B cell (primary cell): ENCODE data around the gene PTPRF. TPM values are rescaled to one million over a fixed set of nuclear protein-coding genes. Genes with fewer than 3 reads are reported as not detected.

Experiments used
- ATAC-seq: fragments of 200-7000 bp; cut with Tn5 transposase; one replicate; pipeline ENCODE4 v1.10.0; 2021; ENCODE audit warnings: low read depth, mild to moderate bottlenecking, moderate number of reproducible peaks, moderate library complexity
- CTCF ChIA-PET: fragments of 350-600 bp; sonication (Branson Sonifier 250); formaldehyde crosslinking; loops from one replicate; lab custom pipeline; 2021; ENCODE audit warnings: antibody characterized with exemption, inconsistent platforms; lab: Charles Lee
- POLR2A ChIA-PET: fragments of 350-600 bp; sonication (Branson Sonifier 250); formaldehyde crosslinking; loops from one replicate; lab custom pipeline; 2021; ENCODE audit warnings: antibody characterized with exemption; lab: Charles Lee
- DNase-seq: peaks from one replicate; pipeline ENCODE4 v3.0.0; 2013
- H2AFZ ChIP-seq: 2 replicates; pipeline ENCODE4 v1.6.1; 2012; ENCODE audit warnings: mild to moderate bottlenecking, low read depth, low read length; ENCODE audit not compliant: insufficient read depth, poor library complexity, severe bottlenecking
- H3K27ac ChIP-seq, 2 donors: 1 replicate in 1 of 2; 2 replicates in 1 of 2; pipeline ENCODE4 v1.5.1; 2012 to 2013; ENCODE audit warnings: low read length in 2 of 2, mild to moderate bottlenecking in 2 of 2, moderate library complexity in 1 of 2
- H3K27me3 ChIP-seq, 4 experiments: fragments of 200-600 bp in 1 of 4; sonication (generic) in 1 of 4; replicated peaks in 1 of 4; 1 replicate in 2 of 4; 2 replicates in 2 of 4; pipeline versions ENCODE4 v1.6.1 to v1.7.0; 2013 to 2016; ENCODE audit warnings: low read length in 3 of 4, mild to moderate bottlenecking in 2 of 4, mixed read lengths in 1 of 4, moderate library complexity in 1 of 4; ENCODE audit not compliant: insufficient read depth in 4 of 4, control insufficient read depth in 3 of 4; ENCODE audit errors: control extremely low read depth in 1 of 4
- H3K36me3 ChIP-seq, 2 experiments: replicated peaks in 1 of 2; 1 replicate in 1 of 2; 2 replicates in 1 of 2; pipeline versions ENCODE4 v1.6.1 to v1.7.1; 2013; ENCODE audit warnings: low read length in 1 of 2; ENCODE audit not compliant: insufficient read depth in 2 of 2, control insufficient read depth in 1 of 2; ENCODE audit errors: control extremely low read depth in 1 of 2, extremely low read depth in 1 of 2
- H3K4me1 ChIP-seq, 2 donors: fragments of 200-600 bp in 1 of 2; sonication (generic) in 1 of 2; 1 replicate in 1 of 2; 2 replicates in 1 of 2; pipeline versions ENCODE4 v1.5.1 to v1.6.1; 2013 to 2017; ENCODE audit warnings: low read length in 2 of 2; ENCODE audit not compliant: control insufficient read depth in 2 of 2, insufficient read depth in 2 of 2
- H3K4me2 ChIP-seq: replicated peaks from 2 replicates; pipeline ENCODE3; 2012; ENCODE audit warnings: mild to moderate bottlenecking, low read depth, low read length; ENCODE audit not compliant: poor library complexity, severe bottlenecking
- H3K4me3 ChIP-seq, 5 experiments: fragments of 200-600 bp in 1 of 5; sonication (generic) in 1 of 5; 1 replicate in 3 of 5; 2 replicates in 2 of 5; pipeline versions ENCODE4 v1.5.1 to v1.7.0; 2011 to 2016; ENCODE audit warnings: low read length in 4 of 5, mild to moderate bottlenecking in 4 of 5, low read depth in 2 of 5, control low read depth in 1 of 5, moderate library complexity in 1 of 5; ENCODE audit not compliant: insufficient read depth in 1 of 5; ENCODE audit errors: control extremely low read depth in 1 of 5, extremely low read depth in 1 of 5
- H3K79me2 ChIP-seq: fragments of 200-600 bp; sonication (generic); one replicate; pipeline ENCODE4 v1.6.0; 2016; ENCODE audit warnings: low read length; ENCODE audit not compliant: control insufficient read depth, insufficient read depth
- H3K9ac ChIP-seq: fragments of 200-600 bp; sonication (generic); 2 replicates; pipeline ENCODE4 v1.6.1; 2017; ENCODE audit warnings: mild to moderate bottlenecking, low read length, moderate library complexity
- H3K9me3 ChIP-seq, 3 donors: one replicate each; pipeline versions ENCODE4 v1.6.1 to v1.7.1; 2013; ENCODE audit warnings: low read length in 2 of 3; ENCODE audit not compliant: control insufficient read depth in 2 of 3, insufficient read depth in 1 of 3; ENCODE audit errors: control extremely low read depth in 1 of 3
- H4K20me1 ChIP-seq: 2 replicates; pipeline ENCODE4 v1.6.0; 2012; ENCODE audit warnings: mild to moderate bottlenecking, low read length; ENCODE audit not compliant: insufficient read depth, control insufficient read depth, poor library complexity, severe bottlenecking
- H3K27ac Mint-ChIP-seq: one replicate; pipeline ENCODE4 v1.8.0; 2021; ENCODE audit warnings: mixed read lengths
- H3K27me3 Mint-ChIP-seq: one replicate; pipeline ENCODE4 v1.8.0; 2021; ENCODE audit warnings: mixed read lengths
- H3K4me1 Mint-ChIP-seq: one replicate; pipeline ENCODE4 v1.8.0; 2021; ENCODE audit warnings: mixed read lengths
- H3K4me3 Mint-ChIP-seq: one replicate; pipeline ENCODE4 v1.8.0; 2021; ENCODE audit warnings: mixed read lengths
- H3K9me3 Mint-ChIP-seq: one replicate; pipeline ENCODE4 v1.8.0; 2022; ENCODE audit warnings: mixed read lengths; ENCODE audit not compliant: insufficient read depth
- EZH2 ChIP-seq: IDR thresholded peaks from 2 replicates; pipeline ENCODE4 v1.6.1; 2012; ENCODE audit warnings: borderline replicate concordance, low read depth, mild to moderate bottlenecking, moderate library complexity, low read length; ENCODE audit not compliant: insufficient read depth, poor library complexity, severe bottlenecking
- WGBS: methylation state at CpG from one replicate; pipeline ENCODE4 v1.1.5; 2013; ENCODE audit warnings: missing lambda C conversion rate; ENCODE audit not compliant: insufficient coverage; 5-methylcytosine and 5-hydroxymethylcytosine counted together
- intact Hi-C: fragments of 100-400 bp; cut with micrococcal nuclease; formaldehyde crosslinking; loops from one replicate; pipeline ENCODE4 v1.10.0; 2022
- polyA plus RNA-seq: library from polyadenylated mRNA; depleted of rRNA; stranded (reverse); fragments of >200 nt; gene quantifications from 2 replicates; pipeline ENCODE4 v1.2.3, GENCODE V29; 2012
- total RNA-seq, 2 donors: library from RNA; stranded (reverse); fragments of 120-200 nt in 1 of 2; gene quantifications; 1 replicate in 1 of 2; 2 replicates in 1 of 2; pipeline versions ENCODE4 v1.2.3 to v1.2.4, GENCODE V29; 2013 to 2022
- TF ChIP-seq, protein P1 (sequence below): fragments of 200-600 bp; IDR thresholded peaks from one replicate; pipeline ENCODE4 v1.8.0; 2022; ENCODE audit warnings: antibody characterized with exemption, mild to moderate bottlenecking

The PTPRF gene
- total and polyA plus RNA-seq, 2 donors (not counting 1 experiment from before 2014, with no cell fraction given) = 0.07 to 0.13 TPM

DNA sequence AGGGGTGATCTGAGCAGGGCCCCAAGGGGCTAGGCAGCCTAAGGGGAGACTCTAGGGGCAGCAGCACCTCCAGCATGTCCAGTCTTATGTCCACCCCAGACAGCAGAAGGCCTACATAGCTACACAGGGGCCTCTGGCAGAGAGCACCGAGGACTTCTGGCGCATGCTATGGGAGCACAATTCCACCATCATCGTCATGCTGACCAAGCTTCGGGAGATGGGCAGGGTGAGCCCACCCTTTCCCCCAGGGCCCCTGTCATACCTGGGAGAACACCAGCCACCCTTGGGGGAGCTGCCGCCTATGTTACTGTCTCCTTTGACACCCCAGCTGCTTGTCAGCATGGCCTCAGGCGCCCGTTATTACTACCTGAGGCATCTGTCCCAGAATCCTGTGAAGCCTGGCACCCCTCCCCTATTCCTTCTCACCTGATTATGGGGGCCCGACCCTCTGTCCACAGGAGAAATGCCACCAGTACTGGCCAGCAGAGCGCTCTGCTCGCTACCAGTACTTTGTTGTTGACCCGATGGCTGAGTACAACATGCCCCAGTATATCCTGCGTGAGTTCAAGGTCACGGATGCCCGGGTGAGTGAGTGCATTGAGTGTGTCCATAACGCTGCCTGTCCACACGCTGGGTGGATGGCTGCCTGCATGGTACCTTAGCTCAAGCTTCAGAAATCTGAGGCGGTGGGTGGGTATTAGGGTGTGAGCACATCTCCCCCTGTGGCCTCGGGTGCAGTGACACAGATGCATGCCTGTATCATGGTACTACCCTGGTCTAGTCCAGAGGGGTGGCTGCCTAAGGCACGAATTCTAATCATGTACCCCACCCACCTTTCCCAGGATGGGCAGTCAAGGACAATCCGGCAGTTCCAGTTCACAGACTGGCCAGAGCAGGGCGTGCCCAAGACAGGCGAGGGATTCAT lies 89.6 kb downstream of the PTPRF start:
- ChIA-PET POLR2A (no interaction called here), CTCF (no interaction called here)
- H3K27ac Mint-ChIP-seq = no peak overlapping the region
- no peaks in the 10 kb centered on the region for H3K9me3 Mint-ChIP-seq
- Histone ChIP-seq H3K9me3 (no peaks in the 10 kb centered on the region), H3K4me1 (no peaks in the 10 kb centered on the region), H3K27ac (no peak overlapping the region), H2AFZ (no peak overlapping the region), H3K4me3 (no peak overlapping the region), H3K4me2 (no peak overlapping the region), H3K79me2 (no peaks in the 10 kb centered on the region), H3K36me3 (no peaks in the 10 kb centered on the region), H3K9ac (no peak overlapping the region), H3K27me3 (no peaks in the 10 kb centered on the region), H4K20me1 (no peaks in the 10 kb centered on the region)
- H3K4me3 Mint-ChIP-seq = no peak overlapping the region
- TF ChIP-seq EZH2 = no peak
- TF ChIP-seq, protein P1, sequence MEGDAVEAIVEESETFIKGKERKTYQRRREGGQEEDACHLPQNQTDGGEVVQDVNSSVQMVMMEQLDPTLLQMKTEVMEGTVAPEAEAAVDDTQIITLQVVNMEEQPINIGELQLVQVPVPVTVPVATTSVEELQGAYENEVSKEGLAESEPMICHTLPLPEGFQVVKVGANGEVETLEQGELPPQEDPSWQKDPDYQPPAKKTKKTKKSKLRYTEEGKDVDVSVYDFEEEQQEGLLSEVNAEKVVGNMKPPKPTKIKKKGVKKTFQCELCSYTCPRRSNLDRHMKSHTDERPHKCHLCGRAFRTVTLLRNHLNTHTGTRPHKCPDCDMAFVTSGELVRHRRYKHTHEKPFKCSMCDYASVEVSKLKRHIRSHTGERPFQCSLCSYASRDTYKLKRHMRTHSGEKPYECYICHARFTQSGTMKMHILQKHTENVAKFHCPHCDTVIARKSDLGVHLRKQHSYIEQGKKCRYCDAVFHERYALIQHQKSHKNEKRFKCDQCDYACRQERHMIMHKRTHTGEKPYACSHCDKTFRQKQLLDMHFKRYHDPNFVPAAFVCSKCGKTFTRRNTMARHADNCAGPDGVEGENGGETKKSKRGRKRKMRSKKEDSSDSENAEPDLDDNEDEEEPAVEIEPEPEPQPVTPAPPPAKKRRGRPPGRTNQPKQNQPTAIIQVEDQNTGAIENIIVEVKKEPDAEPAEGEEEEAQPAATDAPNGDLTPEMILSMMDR = no peak
- WGBS = 92% methylated on average over 22 of the region's 22 CpGs
- no peaks in the 10 kb centered on the region for H3K4me1 Mint-ChIP-seq
- DNase-seq (no peak), ATAC-seq (no peak)
- intact Hi-C loops = no loop called here
- H3K27me3 Mint-ChIP-seq = peaks cover 9% of the 10 kb centered on the region

DNA sequence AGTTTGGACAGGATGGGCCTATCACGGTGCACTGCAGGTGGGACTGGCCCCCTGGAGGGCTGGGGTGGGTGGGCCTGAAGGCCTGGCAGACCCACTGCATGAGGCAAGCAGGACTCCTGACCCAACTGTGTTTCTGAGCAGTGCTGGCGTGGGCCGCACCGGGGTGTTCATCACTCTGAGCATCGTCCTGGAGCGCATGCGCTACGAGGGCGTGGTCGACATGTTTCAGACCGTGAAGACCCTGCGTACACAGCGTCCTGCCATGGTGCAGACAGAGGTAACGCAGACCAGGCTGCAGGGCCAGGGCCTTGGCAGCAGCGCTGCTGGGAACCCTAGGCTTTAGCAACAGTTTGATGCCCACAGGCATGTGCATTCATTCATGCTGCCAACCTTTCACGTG lies 90.3 kb downstream of the PTPRF start:
- ChIA-PET CTCF (no interaction called here), POLR2A (no interaction called here)
- Histone ChIP-seq H3K27me3 (no peaks in the 10 kb centered on the region), H3K9me3 (no peaks in the 10 kb centered on the region), H3K36me3 (no peaks in the 10 kb centered on the region), H4K20me1 (no peaks in the 10 kb centered on the region), H3K4me1 (no peaks in the 10 kb centered on the region), H3K4me3 (no peak overlapping the region), H3K79me2 (no peaks in the 10 kb centered on the region), H3K27ac (no peak overlapping the region), H2AFZ (no peak overlapping the region), H3K9ac (no peak overlapping the region), H3K4me2 (no peak overlapping the region)
- Mint-ChIP-seq H3K4me1 (no peaks in the 10 kb centered on the region), H3K27me3 (peaks cover 7% of the 10 kb centered on the region), H3K4me3 (no peak overlapping the region), H3K27ac (no peak overlapping the region), H3K9me3 (no peaks in the 10 kb centered on the region)
- 87% methylated on average over 16 of the region's 16 CpGs for WGBS
- TF ChIP-seq, protein P1 = no peak
- TF ChIP-seq EZH2 = no peak
- ATAC-seq = no peak
- no peak for DNase-seq
- intact Hi-C loops = no loop called here
